Stimulated activated naive B cell treated with anti-CD40 and anti-IgM and Interleukin-4, amounts not matched to agents 10 μg/mL and 1 μg/mL and 100 μg/mL, for 72 hours (primary cell): ENCODE measurements around the gene ADK.
A peak's percentile ranks its signal among the peaks of the same experiment; 100 is the strongest.

Source experiments
- ATAC-seq, 2 donors: fragments of 150-1000 bp; cut with Tn5 transposase; replicated peaks; 2 replicates each; pipeline ENCODE4 v1.10.0; 2021; ENCODE audit warnings: moderate library complexity in 1 of 2
- DNase-seq: peaks from one replicate; pipeline ENCODE4 v3.0.0; 2021
- H3K27ac Mint-ChIP-seq: one replicate; pipeline ENCODE4 v1.8.0; 2022; ENCODE audit warnings: mild to moderate bottlenecking, mixed read lengths
- H3K27me3 Mint-ChIP-seq, 2 donors: one replicate each; pipeline ENCODE4 v1.8.0; 2022; ENCODE audit warnings: mixed read lengths in 2 of 2
- H3K36me3 Mint-ChIP-seq, 2 donors: one replicate each; pipeline ENCODE4 v1.8.0; 2022; ENCODE audit warnings: mixed read lengths in 2 of 2, mild to moderate bottlenecking in 1 of 2
- H3K4me1 Mint-ChIP-seq, 2 donors: one replicate each; pipeline ENCODE4 v1.8.0; 2022; ENCODE audit warnings: mixed read lengths in 2 of 2, mild to moderate bottlenecking in 1 of 2
- H3K4me3 Mint-ChIP-seq, 2 donors: one replicate each; pipeline ENCODE4 v1.8.0; 2022; ENCODE audit warnings: mild to moderate bottlenecking in 2 of 2, mixed read lengths in 2 of 2, moderate library complexity in 1 of 2
- H3K9me3 Mint-ChIP-seq, 2 donors: one replicate each; pipeline ENCODE4 v1.8.0; 2022; ENCODE audit warnings: mixed read lengths in 2 of 2, mild to moderate bottlenecking in 1 of 2

The ADK gene

GRCh38 chr10:74675484-74675883 lies 524.5 kb downstream of the ADK start:
- Mint-ChIP-seq H3K4me1 (peaks cover 17 to 54% of the 10 kb centered on the region in 2 donors), H3K4me3 (no peak overlapping the region), H3K27me3 (no peaks in the 10 kb centered on the region), H3K36me3 (peaks cover 43 to 65% of the 10 kb centered on the region in 2 donors), H3K9me3 (peaks cover 13 to 14% of the 10 kb centered on the region in 2 donors), H3K27ac (no peak overlapping the region)
- no peak for ATAC-seq
- DNase-seq, result no peak

GRCh38 chr10:74677951-74678350 lies 526.9 kb downstream of the ADK start:
- peak; percentile 98 to 99 for ATAC-seq

GRCh38 chr10:74681917-74682627 lies 531.1 kb downstream of the ADK start:
- Mint-ChIP-seq H3K36me3 (peaks cover 30 to 47% of the 10 kb centered on the region in 2 donors), H3K4me3 (no peak overlapping the region), H3K4me1 (peaks cover 26 to 55% of the 10 kb centered on the region in 2 donors), H3K9me3 (no peaks in the 10 kb centered on the region), H3K27me3 (no peaks in the 10 kb centered on the region), H3K27ac (peak overlapping the region; percentile 87)
- ATAC-seq, result no peak
- DNase-seq, result no peak

More at GRCh38 chr10:74677951-74678350, 526.9 kb downstream of the ADK start:
- peak overlapping the region; percentile 65 for H3K27ac Mint-ChIP-seq
- peak overlapping the region; percentile 32 to 46 for H3K4me3 Mint-ChIP-seq
- DNase-seq, result peak; percentile 65
- no peaks in the 10 kb centered on the region for H3K27me3 Mint-ChIP-seq
- H3K4me1 Mint-ChIP-seq, result peaks cover 23 to 69% of the 10 kb centered on the region in 2 donors
- H3K36me3 Mint-ChIP-seq, result peaks cover 38 to 58% of the 10 kb centered on the region in 2 donors
- peaks cover 9 to 10% of the 10 kb centered on the region in 2 donors for H3K9me3 Mint-ChIP-seq

- H3K4me1 Mint-ChIP-seq, result peaks cover 21 to 46% of the 10 kb centered on the region in 2 donors
- H3K27ac Mint-ChIP-seq, result peak overlapping the region; percentile 94
- DNase-seq, result no peak
- H3K36me3 Mint-ChIP-seq, result peaks cover 33 to 48% of the 10 kb centered on the region in 2 donors
- H3K4me3 Mint-ChIP-seq, result no peak overlapping the region
- no peaks in the 10 kb centered on the region for H3K9me3 Mint-ChIP-seq
- no peaks in the 10 kb centered on the region for H3K27me3 Mint-ChIP-seq
- peak; percentile 61 to 67 for ATAC-seq
These were observed 532.0 kb downstream of the ADK start for GRCh38 chr10:74683067-74683466.

GRCh38 chr10:74683621-74684364 lies 532.8 kb downstream of the ADK start:
- Mint-ChIP-seq H3K27ac (peak overlapping the region; percentile 94), H3K36me3 (peaks cover 40 to 52% of the 10 kb centered on the region in 2 donors)
- peak; percentile 83 to 86 for ATAC-seq

GRCh38 chr10:74684462-74684861 lies 533.4 kb downstream of the ADK start:
- no peak overlapping the region for H3K27ac Mint-ChIP-seq
- no peaks in the 10 kb centered on the region for H3K27me3 Mint-ChIP-seq
- H3K9me3 Mint-ChIP-seq, result no peaks in the 10 kb centered on the region
- H3K4me3 Mint-ChIP-seq, result no peak overlapping the region
- H3K36me3 Mint-ChIP-seq, result peaks cover 41 to 55% of the 10 kb centered on the region in 2 donors
- no peak for DNase-seq
- no peak for ATAC-seq
- peaks cover 17 to 49% of the 10 kb centered on the region in 2 donors for H3K4me1 Mint-ChIP-seq

More at GRCh38 chr10:74683621-74684364, 532.8 kb downstream of the ADK start:
- Mint-ChIP-seq H3K4me3 (peak overlapping the region; percentile 45 to 54), H3K27me3 (no peaks in the 10 kb centered on the region), H3K9me3 (no peaks in the 10 kb centered on the region), H3K4me1 (peaks cover 17 to 48% of the 10 kb centered on the region in 2 donors)
- DNase-seq, result peak; percentile 15

- Mint-ChIP-seq H3K9me3 (peaks cover 0 to 1% of the 10 kb centered on the region in 2 donors), H3K4me3 (no peak overlapping the region), H3K27me3 (no peaks in the 10 kb centered on the region), H3K27ac (no peak overlapping the region), H3K36me3 (peaks cover 47 to 61% of the 10 kb centered on the region in 2 donors), H3K4me1 (peaks cover 17 to 43% of the 10 kb centered on the region in 2 donors)
- no peak for DNase-seq
- ATAC-seq, result no peak
These were observed 534.5 kb downstream of the ADK start for GRCh38 chr10:74685564-74685963.

GRCh38 chr10:74690393-74690792 lies 539.4 kb downstream of the ADK start:
- Mint-ChIP-seq H3K4me3 (no peak overlapping the region), H3K27ac (peak overlapping the region; percentile 73), H3K4me1 (peaks cover 1 to 17% of the 10 kb centered on the region in 2 donors), H3K9me3 (peaks cover 0 to 2% of the 10 kb centered on the region in 2 donors), H3K36me3 (peaks cover 43 to 58% of the 10 kb centered on the region in 2 donors), H3K27me3 (no peaks in the 10 kb centered on the region)
- no peak for DNase-seq
- no peak for ATAC-seq

- H3K36me3 Mint-ChIP-seq, result peaks cover 38 to 51% of the 10 kb centered on the region in 2 donors
- no peak overlapping the region for H3K4me3 Mint-ChIP-seq
- H3K9me3 Mint-ChIP-seq, result peaks cover 0 to 2% of the 10 kb centered on the region in 2 donors
- peaks cover 1 to 17% of the 10 kb centered on the region in 2 donors for H3K4me1 Mint-ChIP-seq
- H3K27me3 Mint-ChIP-seq, result no peaks in the 10 kb centered on the region
- ATAC-seq, result no peak
- no peak overlapping the region for H3K27ac Mint-ChIP-seq
- no peak for DNase-seq
These were observed 540.1 kb downstream of the ADK start for GRCh38 chr10:74691164-74691563.

GRCh38 chr10:74704629-74705357 lies 553.8 kb downstream of the ADK start:
- no peak for DNase-seq
- ATAC-seq, result no peak
- Mint-ChIP-seq H3K36me3 (peaks cover 31 to 48% of the 10 kb centered on the region in 2 donors), H3K9me3 (no peaks in the 10 kb centered on the region), H3K4me3 (no peak overlapping the region), H3K4me1 (peaks cover 0 to 8% of the 10 kb centered on the region in 2 donors), H3K27ac (no peak overlapping the region), H3K27me3 (no peaks in the 10 kb centered on the region)

GRCh38 chr10:74705358-74705980 lies 554.4 kb downstream of the ADK start:
- no peak overlapping the region for H3K27ac Mint-ChIP-seq
- peaks cover 0 to 8% of the 10 kb centered on the region in 2 donors for H3K4me1 Mint-ChIP-seq
- H3K9me3 Mint-ChIP-seq, result no peaks in the 10 kb centered on the region
- no peak overlapping the region for H3K4me3 Mint-ChIP-seq
- H3K36me3 Mint-ChIP-seq, result peaks cover 33 to 53% of the 10 kb centered on the region in 2 donors
- no peaks in the 10 kb centered on the region for H3K27me3 Mint-ChIP-seq
- ATAC-seq (no peak), DNase-seq (no peak)

- H3K4me1 Mint-ChIP-seq, result peaks cover 0 to 8% of the 10 kb centered on the region in 2 donors
These were observed 555.9 kb downstream of the ADK start for GRCh38 chr10:74706966-74707365.

GRCh38 chr10:74708246-74708645 lies 557.2 kb downstream of the ADK start:
- Mint-ChIP-seq H3K4me1 (no peaks in the 10 kb centered on the region), H3K4me3 (no peak overlapping the region), H3K27me3 (no peaks in the 10 kb centered on the region), H3K27ac (no peak overlapping the region), H3K36me3 (peaks cover 35 to 55% of the 10 kb centered on the region in 2 donors), H3K9me3 (peaks cover 0 to 1% of the 10 kb centered on the region in 2 donors)
- DNase-seq (no peak), ATAC-seq (no peak)

More at GRCh38 chr10:74706966-74707365, 555.9 kb downstream of the ADK start:
- H3K27me3 Mint-ChIP-seq, result no peaks in the 10 kb centered on the region
- ATAC-seq (no peak), DNase-seq (no peak)
- H3K4me3 Mint-ChIP-seq, result no peak overlapping the region
- peaks cover 0 to 1% of the 10 kb centered on the region in 2 donors for H3K9me3 Mint-ChIP-seq
- no peak overlapping the region for H3K27ac Mint-ChIP-seq
- H3K36me3 Mint-ChIP-seq, result peaks cover 35 to 58% of the 10 kb centered on the region in 2 donors
